ENCODE measurements around the gene HSD17B10. TPM values are rescaled to one million over a fixed set of nuclear protein-coding genes. Genes with fewer than 3 reads are reported as not detected.

HSD17B10 gene
- total RNA-seq, 4 donors from 2014 or later = 34.7 to 63.5 (median 44.4) TPM

DNA sequence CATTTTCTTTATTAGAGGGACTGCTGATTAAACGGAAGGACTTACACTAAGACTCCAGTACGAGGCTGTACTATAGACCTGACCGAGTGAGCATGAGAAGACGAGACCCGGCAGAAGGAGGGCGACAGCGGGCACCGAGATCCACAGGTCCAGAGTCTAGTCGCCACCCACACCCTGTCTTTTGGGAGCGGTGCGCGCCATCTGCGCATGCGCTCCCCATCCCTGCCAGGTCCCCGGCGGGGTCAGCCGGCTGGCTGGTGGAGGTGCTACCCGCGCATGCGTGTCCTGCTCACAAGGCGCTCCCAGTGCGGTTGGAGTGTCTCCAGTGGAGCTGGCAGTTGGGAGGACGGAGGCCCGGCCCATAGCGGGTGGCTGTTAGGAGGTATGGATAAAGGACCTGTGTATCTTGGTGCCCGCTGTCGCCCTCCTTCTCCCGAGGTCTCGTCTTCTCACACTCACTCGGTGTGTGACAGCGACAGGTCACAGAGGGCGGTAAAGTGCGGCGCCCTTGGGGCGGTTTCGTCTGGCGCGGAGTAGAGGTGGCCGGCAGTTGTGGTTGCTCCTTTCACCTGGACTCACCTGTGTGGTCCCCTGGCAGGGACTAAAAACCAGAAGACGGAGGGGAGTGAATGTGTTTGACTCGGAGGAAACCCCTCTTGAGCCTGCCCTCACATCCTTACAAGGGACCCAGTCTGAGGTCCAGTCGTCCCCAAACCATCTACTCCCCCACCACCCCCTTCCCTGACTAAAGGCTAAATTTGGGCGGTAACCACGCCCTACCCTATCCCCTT lies 7.6 kb upstream of the HSD17B10 start:
- peak overlapping the region; percentile 40 to 55 (median 44) for H3K4me3 ChIP-seq
- no peaks in the 10 kb centered on the region for H3K9me3 ChIP-seq
- peak; percentile 72 to 90 (median 85) for DNase-seq
- H3K4me1 ChIP-seq = no peaks in the 10 kb centered on the region
- H3K27me3 ChIP-seq = no peaks in the 10 kb centered on the region
- TF ChIP-seq, protein P1, sequence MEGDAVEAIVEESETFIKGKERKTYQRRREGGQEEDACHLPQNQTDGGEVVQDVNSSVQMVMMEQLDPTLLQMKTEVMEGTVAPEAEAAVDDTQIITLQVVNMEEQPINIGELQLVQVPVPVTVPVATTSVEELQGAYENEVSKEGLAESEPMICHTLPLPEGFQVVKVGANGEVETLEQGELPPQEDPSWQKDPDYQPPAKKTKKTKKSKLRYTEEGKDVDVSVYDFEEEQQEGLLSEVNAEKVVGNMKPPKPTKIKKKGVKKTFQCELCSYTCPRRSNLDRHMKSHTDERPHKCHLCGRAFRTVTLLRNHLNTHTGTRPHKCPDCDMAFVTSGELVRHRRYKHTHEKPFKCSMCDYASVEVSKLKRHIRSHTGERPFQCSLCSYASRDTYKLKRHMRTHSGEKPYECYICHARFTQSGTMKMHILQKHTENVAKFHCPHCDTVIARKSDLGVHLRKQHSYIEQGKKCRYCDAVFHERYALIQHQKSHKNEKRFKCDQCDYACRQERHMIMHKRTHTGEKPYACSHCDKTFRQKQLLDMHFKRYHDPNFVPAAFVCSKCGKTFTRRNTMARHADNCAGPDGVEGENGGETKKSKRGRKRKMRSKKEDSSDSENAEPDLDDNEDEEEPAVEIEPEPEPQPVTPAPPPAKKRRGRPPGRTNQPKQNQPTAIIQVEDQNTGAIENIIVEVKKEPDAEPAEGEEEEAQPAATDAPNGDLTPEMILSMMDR (IDR thresholded peaks at IDR 0.05) = peak in 1 of 6 experiments; percentile 13
- peak; percentile 34 to 36 for TF ChIP-seq POLR2A (IDR thresholded peaks at IDR 0.05)
- peak overlapping the region in 3 of 4 donors; percentile 66 to 86 (median 82) for H3K27ac ChIP-seq
- H3K36me3 ChIP-seq = no peaks in the 10 kb centered on the region

DNA sequence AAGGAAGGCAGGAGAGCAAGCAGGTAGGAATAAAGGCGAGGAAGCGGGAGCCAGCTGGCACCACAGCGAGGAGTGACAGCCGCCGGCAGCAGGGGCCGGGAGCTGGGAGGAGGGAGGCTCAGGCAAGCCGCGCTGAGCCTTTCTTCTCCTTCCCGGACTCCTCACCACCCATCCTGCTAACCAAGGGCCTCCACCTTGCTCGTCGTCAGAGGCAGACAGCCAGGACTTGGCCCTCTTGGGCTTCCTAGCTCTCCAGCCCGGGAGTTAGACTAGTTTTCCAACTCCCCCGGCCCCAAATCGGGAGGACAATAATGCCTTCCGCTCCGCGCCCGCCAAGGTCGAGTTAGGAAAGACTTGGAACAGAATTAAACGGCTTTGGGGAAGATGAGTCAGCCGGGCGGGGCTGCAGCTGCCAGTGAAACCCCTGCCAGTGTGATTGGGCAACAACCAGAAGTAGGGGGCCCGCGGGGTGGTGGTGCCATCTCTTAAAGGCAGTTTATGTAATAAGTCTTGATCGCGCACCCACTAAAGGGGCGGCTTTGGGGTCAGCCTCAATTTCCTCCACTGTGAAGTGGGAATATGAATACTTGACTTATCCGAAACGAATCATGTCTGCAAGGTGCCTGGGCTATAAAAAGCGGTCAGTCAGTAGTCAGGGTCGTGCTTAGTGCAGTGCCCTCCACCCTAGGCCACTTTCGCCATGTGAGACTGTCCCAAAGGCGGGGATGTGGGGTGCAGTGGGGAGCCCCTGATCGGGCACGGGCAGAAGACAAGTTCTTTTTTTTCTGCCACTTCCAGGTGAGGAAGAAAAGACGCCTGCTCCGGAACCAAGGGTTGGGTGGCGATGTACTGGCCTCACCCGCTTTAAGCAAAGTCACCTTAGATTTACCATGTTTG lies 6.7 kb upstream of the HSD17B10 start:
- DNase-seq = peak; percentile 27 to 84 (median 71)
- peak in 1 of 2 donors; percentile 24 for TF ChIP-seq POLR2A (IDR thresholded peaks at IDR 0.05)
- TF ChIP-seq, protein P1 (IDR thresholded peaks at IDR 0.05) = no peak
- peak overlapping the region; percentile 40 to 55 (median 44) for H3K4me3 ChIP-seq
- H3K4me1 ChIP-seq = no peaks in the 10 kb centered on the region
- no peaks in the 10 kb centered on the region for H3K9me3 ChIP-seq
- no peaks in the 10 kb centered on the region for H3K27me3 ChIP-seq
- no peaks in the 10 kb centered on the region for H3K36me3 ChIP-seq
- peak overlapping the region in 3 of 4 donors; percentile 66 to 86 (median 82) for H3K27ac ChIP-seq

DNA sequence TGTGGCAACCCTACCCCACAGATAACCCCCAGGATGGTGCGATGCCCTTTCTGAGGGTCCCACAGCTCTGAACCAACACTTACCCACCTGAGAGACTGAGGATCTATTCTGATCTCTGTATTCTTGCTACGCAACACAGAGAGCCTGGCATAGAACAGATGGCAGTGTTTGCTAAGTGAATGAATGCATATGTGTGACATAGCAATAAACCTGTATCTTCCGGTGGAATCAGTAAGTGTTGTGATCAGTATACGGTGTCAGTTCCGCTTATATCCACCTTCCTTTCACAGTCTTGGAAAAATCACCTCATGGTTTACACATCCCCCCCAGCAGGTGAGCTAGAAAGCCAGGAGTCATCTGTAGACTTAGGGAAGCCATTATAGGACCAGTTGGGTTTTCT lies 5.9 kb upstream of the HSD17B10 start:
- Histone ChIP-seq H3K4me1 (no peaks in the 10 kb centered on the region), H3K9me3 (no peaks in the 10 kb centered on the region), H3K27ac (peak overlapping the region in 3 of 4 donors; percentile 66 to 86 (median 82)), H3K4me3 (peak overlapping the region in 2 of 4 donors; percentile 47 to 55), H3K36me3 (no peaks in the 10 kb centered on the region), H3K27me3 (no peaks in the 10 kb centered on the region)
- TF ChIP-seq, protein P1 (IDR thresholded peaks at IDR 0.05) = no peak
- TF ChIP-seq POLR2A (IDR thresholded peaks at IDR 0.05) = no peak
- no peak for DNase-seq

DNA sequence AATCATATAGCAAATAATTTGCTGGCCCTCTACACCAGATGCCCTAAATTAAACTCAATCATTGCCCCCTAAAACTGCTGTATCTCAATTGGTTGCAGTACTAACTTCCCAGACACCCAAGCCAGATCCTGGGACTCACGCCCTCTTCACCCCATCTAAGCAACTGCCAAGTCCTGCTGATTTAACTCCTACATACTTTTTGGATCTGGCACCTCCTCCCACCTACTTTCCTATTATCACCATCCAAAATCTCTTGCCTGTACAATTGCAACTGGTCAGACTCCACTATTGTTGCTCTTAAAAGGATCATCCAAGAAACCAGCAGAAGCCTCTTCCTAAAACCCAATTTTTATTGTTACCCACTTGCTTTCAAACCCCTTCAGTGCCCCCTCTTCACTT lies 4.7 kb upstream of the HSD17B10 start:
- Histone ChIP-seq H3K27me3 (no peaks in the 10 kb centered on the region), H3K36me3 (no peaks in the 10 kb centered on the region), H3K27ac (no peak overlapping the region), H3K4me1 (no peaks in the 10 kb centered on the region), H3K4me3 (no peak overlapping the region), H3K9me3 (no peaks in the 10 kb centered on the region)
- TF ChIP-seq, protein P1 (IDR thresholded peaks at IDR 0.05) = no peak
- TF ChIP-seq POLR2A (IDR thresholded peaks at IDR 0.05) = no peak
- DNase-seq = no peak

DNA sequence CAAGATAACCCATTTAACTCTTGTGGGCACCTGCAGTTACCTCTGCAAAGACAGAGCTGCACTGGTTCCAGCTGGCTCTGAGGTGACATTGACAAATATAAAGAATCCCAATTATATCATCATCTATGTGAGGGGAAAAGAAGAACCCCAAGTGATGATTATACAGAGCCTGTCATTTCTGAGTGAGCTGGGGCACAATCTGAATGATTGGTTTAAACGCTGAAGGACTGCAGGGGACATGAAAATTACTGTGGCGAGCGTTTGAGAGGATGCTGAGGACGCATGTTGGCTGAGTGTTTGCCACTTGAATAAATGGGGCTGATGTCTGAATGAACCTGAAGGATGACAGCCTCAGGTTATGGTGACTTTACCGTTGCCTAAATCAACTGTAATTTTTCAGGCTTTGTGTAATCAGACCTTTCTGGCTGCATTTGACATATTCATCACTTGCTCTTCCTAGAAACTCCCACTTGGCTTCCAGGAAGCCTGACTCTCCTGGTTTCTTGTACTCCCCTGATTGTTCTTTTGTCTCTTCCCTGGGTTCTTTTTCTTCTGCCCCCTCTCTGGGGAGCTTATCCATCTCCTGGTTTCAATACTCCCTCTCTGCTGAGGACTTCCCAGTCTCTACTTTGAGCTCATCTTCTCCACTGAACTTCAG lies 4.1 kb upstream of the HSD17B10 start:
- H3K27me3 ChIP-seq = no peaks in the 10 kb centered on the region
- H3K9me3 ChIP-seq = no peaks in the 10 kb centered on the region
- no peak for TF ChIP-seq POLR2A (IDR thresholded peaks at IDR 0.05)
- TF ChIP-seq, protein P1 (IDR thresholded peaks at IDR 0.05) = no peak
- no peak overlapping the region for H3K27ac ChIP-seq
- no peaks in the 10 kb centered on the region for H3K36me3 ChIP-seq
- H3K4me3 ChIP-seq = no peak overlapping the region
- peaks cover 0 to 5% (median 0%) of the 10 kb centered on the region in 4 donors for H3K4me1 ChIP-seq
- no peak for DNase-seq

Measured in Peyer's patch (tissue), 4 donors.